Measurements from ENCODE around the gene PTCD1. TPM values are rescaled to one million over a fixed set of nuclear protein-coding genes. Genes with fewer than 3 reads are reported as not detected.

PTCD1 gene
- total RNA-seq, 1 donor from 2014 or later, result 6.1 TPM

DNA sequence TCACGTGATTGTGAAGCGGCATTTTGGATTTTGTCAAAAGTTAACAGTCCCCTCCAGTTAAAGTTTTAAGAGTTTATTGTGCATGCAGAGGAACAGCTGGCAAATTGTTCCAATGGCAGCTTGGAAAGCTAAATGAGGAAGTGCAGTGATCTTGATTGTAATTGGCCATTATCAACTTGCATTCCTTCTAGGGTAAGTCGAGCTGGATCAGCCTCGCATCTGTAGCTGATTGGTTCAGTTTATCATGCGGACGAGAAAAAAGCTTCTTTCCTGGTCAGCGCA lies 34.7 kb upstream of the PTCD1 start:
- Histone ChIP-seq H3K27ac (peak overlapping the region; percentile 89), H3K36me3 (no peaks in the 10 kb centered on the region), H3K4me3 (peak overlapping the region; percentile 63 to 75), H3K4me1 (peaks cover 9% of the 10 kb centered on the region), H3K27me3 (no peaks in the 10 kb centered on the region), H3K9me3 (no peaks in the 10 kb centered on the region)
- no peak for DNase-seq (ENCODE audit: extremely low spot score in 2 of 2)
- no peak for TF ChIP-seq POLR2AphosphoS5 (IDR thresholded peaks at IDR 0.05; ENCODE audit: insufficient read depth in 1 of 2, low read depth in 1 of 2)
- TF ChIP-seq POLR2A (IDR thresholded peaks at IDR 0.05), result no peak
- TF ChIP-seq, protein P1, sequence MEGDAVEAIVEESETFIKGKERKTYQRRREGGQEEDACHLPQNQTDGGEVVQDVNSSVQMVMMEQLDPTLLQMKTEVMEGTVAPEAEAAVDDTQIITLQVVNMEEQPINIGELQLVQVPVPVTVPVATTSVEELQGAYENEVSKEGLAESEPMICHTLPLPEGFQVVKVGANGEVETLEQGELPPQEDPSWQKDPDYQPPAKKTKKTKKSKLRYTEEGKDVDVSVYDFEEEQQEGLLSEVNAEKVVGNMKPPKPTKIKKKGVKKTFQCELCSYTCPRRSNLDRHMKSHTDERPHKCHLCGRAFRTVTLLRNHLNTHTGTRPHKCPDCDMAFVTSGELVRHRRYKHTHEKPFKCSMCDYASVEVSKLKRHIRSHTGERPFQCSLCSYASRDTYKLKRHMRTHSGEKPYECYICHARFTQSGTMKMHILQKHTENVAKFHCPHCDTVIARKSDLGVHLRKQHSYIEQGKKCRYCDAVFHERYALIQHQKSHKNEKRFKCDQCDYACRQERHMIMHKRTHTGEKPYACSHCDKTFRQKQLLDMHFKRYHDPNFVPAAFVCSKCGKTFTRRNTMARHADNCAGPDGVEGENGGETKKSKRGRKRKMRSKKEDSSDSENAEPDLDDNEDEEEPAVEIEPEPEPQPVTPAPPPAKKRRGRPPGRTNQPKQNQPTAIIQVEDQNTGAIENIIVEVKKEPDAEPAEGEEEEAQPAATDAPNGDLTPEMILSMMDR (IDR thresholded peaks at IDR 0.05), result no peak
- intact Hi-C loops (cut with DNase I), result no loop called here

DNA sequence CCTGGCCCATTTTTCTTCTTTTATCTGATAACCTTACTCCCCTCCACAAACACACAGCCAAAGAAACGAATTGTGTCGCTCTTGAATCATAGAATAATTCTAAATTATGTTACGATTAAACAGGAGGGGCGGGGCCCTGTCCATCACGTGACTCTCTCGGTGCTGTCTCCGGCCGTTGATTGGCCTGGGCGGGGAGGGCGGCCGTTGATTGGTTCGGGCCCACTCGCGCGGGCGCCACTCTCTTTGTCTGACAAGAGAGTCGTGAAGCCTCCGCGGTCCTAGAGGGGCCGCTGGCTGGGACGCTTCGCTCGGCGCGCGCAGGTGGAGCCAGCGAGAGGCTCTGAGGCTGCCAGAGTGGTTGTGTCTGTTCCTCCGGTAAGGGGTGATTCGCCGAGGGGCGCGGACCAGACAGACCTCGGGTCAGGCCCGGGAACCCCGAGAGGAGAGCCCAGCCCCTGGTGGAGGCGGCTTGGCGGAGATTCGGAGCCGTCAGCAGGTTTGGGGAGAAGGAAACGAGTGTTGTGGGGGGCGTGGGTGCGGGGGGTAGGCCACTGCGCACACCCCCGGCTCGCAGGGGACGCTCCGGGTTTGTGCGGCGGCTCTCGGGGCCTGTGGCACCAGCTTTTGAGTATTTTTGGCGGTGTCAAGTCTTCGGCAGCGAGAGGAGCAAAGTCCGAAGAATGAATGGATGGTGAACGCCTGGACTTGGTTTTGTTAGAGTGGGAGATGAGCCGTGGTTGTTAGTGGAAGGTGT lies 34.1 kb upstream of the PTCD1 start, which contains the start of gene ZNF789:
ZNF789 (plus strand) TSS at position 330 of the 754 bp plus-strand sequence. CDS start 3,567 bp downstream, outside the sequence.
- TF ChIP-seq POLR2AphosphoS5 (IDR thresholded peaks at IDR 0.05; ENCODE audit: insufficient read depth in 1 of 2, low read depth in 1 of 2), result peak; percentile 79 to 95
- TF ChIP-seq, protein P1 (IDR thresholded peaks at IDR 0.05), result no peak
- no peaks in the 10 kb centered on the region for H3K27me3 ChIP-seq
- H3K36me3 ChIP-seq, result no peaks in the 10 kb centered on the region
- H3K9me3 ChIP-seq, result no peaks in the 10 kb centered on the region
- DNase-seq (ENCODE audit: extremely low spot score in 2 of 2), result peak in 1 of 2 donors; percentile 99
- H3K27ac ChIP-seq, result peak within 1 kb of the TSS; percentile 89
- intact Hi-C loops (cut with DNase I), result no loop called here
- H3K4me1 ChIP-seq, result peaks cover 9% of the 10 kb centered on the region
- peak within 1 kb of the TSS; percentile 63 to 75 for H3K4me3 ChIP-seq

DNA sequence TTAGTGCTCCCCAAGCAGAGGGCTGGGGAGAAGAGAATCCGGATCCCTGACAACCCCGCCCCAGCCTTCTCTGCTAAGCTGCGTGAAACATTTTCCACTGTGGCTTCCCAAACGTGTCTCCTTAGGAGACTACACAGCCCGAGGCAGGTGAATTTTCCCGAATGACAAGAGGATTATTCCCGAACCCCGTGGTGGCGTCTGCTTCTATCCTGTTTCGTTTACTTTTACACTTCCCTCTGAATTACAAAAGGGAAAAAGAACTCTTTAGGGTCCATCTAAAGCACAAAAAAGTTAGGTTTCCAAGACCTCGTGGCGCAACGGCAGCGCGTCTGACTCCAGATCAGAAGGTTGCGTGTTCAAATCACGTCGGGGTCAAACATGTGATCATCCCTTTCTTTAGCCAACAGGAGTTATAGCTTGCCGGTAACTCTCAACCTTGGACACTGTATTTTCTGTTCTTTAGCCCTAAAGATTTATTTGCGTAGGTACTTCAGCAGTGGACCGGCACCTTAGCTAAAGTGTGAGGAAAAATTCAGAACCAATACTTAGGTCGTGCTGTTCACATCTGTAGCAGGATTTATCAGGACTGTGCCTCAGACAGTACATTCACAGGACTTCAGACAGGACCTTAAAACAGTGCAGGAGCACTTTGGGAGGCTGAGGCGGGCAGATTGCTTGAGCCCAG lies 30.9 kb upstream of the PTCD1 start:
- TF ChIP-seq, protein P1 (IDR thresholded peaks at IDR 0.05), result no peak
- TF ChIP-seq POLR2A (IDR thresholded peaks at IDR 0.05) (no peak), POLR2AphosphoS5 (IDR thresholded peaks at IDR 0.05; ENCODE audit: insufficient read depth in 1 of 2, low read depth in 1 of 2) (no peak)
- no peak for DNase-seq (ENCODE audit: extremely low spot score in 2 of 2)
- Histone ChIP-seq H3K27me3 (no peaks in the 10 kb centered on the region), H3K4me1 (peaks cover 20% of the 10 kb centered on the region), H3K4me3 (peak overlapping the region in 1 of 2 donors; percentile 21), H3K36me3 (no peaks in the 10 kb centered on the region), H3K9me3 (no peaks in the 10 kb centered on the region), H3K27ac (no peak overlapping the region)
- intact Hi-C loops (cut with DNase I), result no loop called here

DNA sequence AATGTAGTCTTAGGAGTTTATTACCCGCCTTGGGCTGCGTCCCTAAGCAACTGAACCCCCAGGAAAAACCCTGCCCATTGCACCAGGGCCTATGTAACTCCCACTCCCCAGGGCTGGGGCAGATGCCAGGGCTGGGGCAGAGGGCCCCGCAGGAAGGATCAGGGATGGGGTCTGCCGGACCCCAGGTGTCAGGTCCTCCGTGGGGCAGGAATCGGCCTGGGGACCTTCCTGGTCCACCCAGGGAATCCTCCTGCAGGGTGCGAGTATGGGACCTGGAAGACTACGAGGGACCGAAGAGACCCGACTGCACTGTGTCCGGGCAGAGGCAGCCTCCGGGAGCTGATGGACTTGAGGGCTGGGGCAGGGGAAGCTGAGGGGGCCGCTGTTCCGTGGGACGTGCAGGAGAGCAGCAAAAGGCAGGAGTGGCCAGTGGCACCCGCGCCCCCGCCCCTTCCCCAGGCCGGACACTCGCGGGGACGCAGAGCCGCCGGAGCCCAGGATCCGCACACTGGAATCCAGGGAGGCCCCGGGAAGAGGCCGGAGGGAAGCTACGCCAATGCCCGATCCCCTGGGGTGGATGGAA lies 29.8 kb upstream of the PTCD1 start:
- peaks cover 0 to 5% of the 10 kb centered on the region in 2 donors for H3K36me3 ChIP-seq
- H3K9me3 ChIP-seq, result no peaks in the 10 kb centered on the region
- DNase-seq (ENCODE audit: extremely low spot score in 2 of 2), result no peak
- H3K4me1 ChIP-seq, result peaks cover 24% of the 10 kb centered on the region
- TF ChIP-seq POLR2A (IDR thresholded peaks at IDR 0.05) (no peak), POLR2AphosphoS5 (IDR thresholded peaks at IDR 0.05; ENCODE audit: insufficient read depth in 1 of 2, low read depth in 1 of 2) (no peak)
- TF ChIP-seq, protein P1 (IDR thresholded peaks at IDR 0.05), result no peak
- intact Hi-C loops (cut with DNase I), result no loop called here
- no peak overlapping the region for H3K4me3 ChIP-seq
- no peaks in the 10 kb centered on the region for H3K27me3 ChIP-seq
- no peak overlapping the region for H3K27ac ChIP-seq

Measured in vagina (tissue), 2 donors.